ENCODE results near the gene HNRNPR.
"Not testable (repeated sequence)": the region's sequence is repeated elsewhere in the genome, so short reads cannot be mapped to it uniquely, and the experiment has no call there.

DNA sequence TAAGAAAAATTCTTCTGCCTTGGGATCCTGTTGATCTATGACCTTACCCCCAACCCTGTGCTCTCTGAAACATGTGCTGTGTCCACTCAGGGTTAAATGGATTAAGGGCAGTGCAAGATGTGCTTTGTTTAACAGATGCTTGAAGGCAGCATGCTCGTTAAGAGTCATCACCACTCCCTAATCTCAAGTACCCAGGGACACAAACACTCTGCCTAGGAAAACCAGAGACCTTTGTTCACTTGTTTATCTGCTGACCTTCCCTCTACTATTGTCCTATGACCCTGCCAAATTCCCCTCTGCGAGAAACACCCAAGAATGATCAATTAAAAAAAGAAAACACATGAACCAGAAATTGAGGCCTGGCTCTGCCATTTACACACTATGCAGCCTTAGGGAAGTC is 86.0 kb downstream of the HNRNPR start:
- TF ChIP-seq, protein P1, sequence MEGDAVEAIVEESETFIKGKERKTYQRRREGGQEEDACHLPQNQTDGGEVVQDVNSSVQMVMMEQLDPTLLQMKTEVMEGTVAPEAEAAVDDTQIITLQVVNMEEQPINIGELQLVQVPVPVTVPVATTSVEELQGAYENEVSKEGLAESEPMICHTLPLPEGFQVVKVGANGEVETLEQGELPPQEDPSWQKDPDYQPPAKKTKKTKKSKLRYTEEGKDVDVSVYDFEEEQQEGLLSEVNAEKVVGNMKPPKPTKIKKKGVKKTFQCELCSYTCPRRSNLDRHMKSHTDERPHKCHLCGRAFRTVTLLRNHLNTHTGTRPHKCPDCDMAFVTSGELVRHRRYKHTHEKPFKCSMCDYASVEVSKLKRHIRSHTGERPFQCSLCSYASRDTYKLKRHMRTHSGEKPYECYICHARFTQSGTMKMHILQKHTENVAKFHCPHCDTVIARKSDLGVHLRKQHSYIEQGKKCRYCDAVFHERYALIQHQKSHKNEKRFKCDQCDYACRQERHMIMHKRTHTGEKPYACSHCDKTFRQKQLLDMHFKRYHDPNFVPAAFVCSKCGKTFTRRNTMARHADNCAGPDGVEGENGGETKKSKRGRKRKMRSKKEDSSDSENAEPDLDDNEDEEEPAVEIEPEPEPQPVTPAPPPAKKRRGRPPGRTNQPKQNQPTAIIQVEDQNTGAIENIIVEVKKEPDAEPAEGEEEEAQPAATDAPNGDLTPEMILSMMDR (IDR thresholded peaks at IDR 0.05), result not testable (repeated sequence)
- not testable (repeated sequence) for TF ChIP-seq POLR2A (IDR thresholded peaks at IDR 0.05)

Measured in esophagus squamous epithelium (tissue), 4 donors.